Measurements from ENCODE around the gene SNTA1.
"Not testable (repeated sequence)": the region's sequence is repeated elsewhere in the genome, so short reads cannot be mapped to it uniquely, and the experiment has no call there.

SNTA1 gene

DNA sequence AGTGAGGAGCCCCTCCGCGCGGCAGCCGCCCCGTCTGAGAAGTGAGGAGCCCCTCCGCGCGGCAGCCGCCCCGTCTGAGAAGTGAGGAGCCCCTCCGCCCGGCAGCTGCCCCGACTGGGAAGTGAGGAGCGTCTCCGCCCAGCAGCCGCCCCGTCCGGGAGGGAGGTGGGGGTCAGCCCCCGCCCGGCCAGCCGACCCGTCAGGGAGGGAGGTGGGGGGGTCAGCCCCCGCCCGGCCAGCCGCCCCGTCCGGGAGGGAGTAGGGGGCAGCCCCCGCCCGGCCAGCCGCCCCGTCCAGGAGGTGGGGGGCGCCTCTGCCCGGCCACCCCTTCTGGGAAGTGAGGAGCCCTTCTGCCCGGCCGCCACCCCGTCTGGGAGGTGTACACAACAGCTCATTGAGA, 54.2 kb downstream of the SNTA1 start:
- not testable (repeated sequence) for H3K27ac Mint-ChIP-seq (ENCODE audit: low read depth); H3K9me3 Mint-ChIP-seq
- H3K36me3 Mint-ChIP-seq (ENCODE audit: insufficient read depth) = peaks cover 70% of the 10 kb centered on the region

DNA sequence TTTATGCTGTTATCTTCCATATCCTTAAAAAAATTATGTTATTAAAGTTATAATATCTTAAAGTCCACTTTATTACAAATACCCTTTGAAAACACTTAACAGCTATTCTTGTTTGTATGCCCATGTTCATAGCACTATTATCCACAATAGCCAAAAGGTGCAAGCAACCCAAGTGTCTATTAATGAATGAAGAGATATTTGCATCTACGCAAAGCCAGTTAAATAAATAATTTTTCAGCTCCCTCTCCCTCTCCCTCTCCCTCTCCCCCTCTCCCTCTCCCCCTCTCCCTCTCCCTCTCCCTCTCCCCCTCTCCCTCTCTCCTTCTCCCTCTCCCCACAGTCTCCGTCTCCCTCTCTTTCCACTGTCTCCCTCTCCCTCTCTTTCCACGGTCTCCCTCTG, 55.3 kb downstream of the SNTA1 start:
- Mint-ChIP-seq H3K36me3 (ENCODE audit: insufficient read depth) (peaks cover 66% of the 10 kb centered on the region), H3K27me3 (no peaks in the 10 kb centered on the region), H3K27ac (ENCODE audit: low read depth) (peak overlapping the region; percentile 90), H3K4me1 (no peaks in the 10 kb centered on the region), H3K9me3 (no peaks in the 10 kb centered on the region), H3K4me3 (no peak overlapping the region)
- DNase-seq (ENCODE audit: low spot score in 2 of 2) (no peak), ATAC-seq (replicated peaks; ENCODE audit: extremely low read depth, poor library complexity, severe bottlenecking) (no peak)

More for the DNA sequence above, 54.2 kb downstream of the SNTA1 start:
- ATAC-seq (replicated peaks; ENCODE audit: extremely low read depth, poor library complexity, severe bottlenecking); H3K27me3 Mint-ChIP-seq; H3K4me1 Mint-ChIP-seq; DNase-seq (ENCODE audit: low spot score in 2 of 2); H3K4me3 Mint-ChIP-seq: not testable (repeated sequence)

DNA sequence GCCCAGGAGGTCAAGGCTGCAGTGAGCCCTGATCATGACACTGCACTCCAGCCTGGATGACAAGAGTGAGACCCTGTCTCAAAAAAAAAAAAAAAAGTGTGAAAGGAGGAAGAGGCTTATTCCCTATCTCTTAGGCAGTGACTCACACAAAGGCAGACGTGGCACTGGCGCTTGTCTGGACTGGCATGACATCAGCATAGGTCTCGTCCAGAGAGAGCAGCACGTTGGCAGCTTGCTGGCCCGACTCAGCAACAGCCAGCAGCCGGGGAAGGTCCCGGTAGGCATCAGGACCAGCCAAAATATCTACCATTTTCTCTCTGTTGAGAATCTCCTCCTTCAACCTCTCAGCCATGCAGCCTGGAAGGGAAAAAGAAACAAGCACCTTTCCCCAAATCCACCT, 56.4 kb downstream of the SNTA1 start:
- no peak overlapping the region for H3K4me3 Mint-ChIP-seq
- H3K4me1 Mint-ChIP-seq = no peaks in the 10 kb centered on the region
- H3K27ac Mint-ChIP-seq (ENCODE audit: low read depth) = no peak overlapping the region
- ATAC-seq (replicated peaks; ENCODE audit: extremely low read depth, poor library complexity, severe bottlenecking) (no peak), DNase-seq (ENCODE audit: low spot score in 2 of 2) (no peak)
- no peaks in the 10 kb centered on the region for H3K9me3 Mint-ChIP-seq
- no peaks in the 10 kb centered on the region for H3K27me3 Mint-ChIP-seq
- peaks cover 59% of the 10 kb centered on the region for H3K36me3 Mint-ChIP-seq (ENCODE audit: insufficient read depth)

DNA sequence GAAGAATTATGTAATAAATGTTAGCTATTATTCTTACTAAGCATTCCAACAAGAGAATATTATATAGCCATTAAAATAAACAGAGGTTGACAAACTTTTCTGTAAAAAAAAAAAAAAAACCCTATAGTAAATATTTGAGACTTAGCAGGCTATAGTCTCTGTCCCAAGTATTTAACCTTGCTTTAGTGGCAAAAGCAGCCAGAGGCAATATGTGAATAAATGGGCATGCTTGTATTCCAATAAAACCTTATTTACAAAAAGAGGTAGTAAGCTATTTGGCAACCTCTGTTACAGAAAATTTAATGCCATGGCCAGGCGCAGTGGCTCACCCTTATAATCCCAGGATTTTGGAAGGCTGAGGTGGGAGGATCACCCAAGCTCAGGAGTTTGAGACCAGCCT, 56.9 kb downstream of the SNTA1 start:
- no peaks in the 10 kb centered on the region for H3K27me3 Mint-ChIP-seq
- DNase-seq (ENCODE audit: low spot score in 2 of 2) (no peak), ATAC-seq (replicated peaks; ENCODE audit: extremely low read depth, poor library complexity, severe bottlenecking) (no peak)
- H3K27ac Mint-ChIP-seq (ENCODE audit: low read depth) = no peak overlapping the region
- no peak overlapping the region for H3K4me3 Mint-ChIP-seq
- H3K9me3 Mint-ChIP-seq = no peaks in the 10 kb centered on the region
- H3K36me3 Mint-ChIP-seq (ENCODE audit: insufficient read depth) = peaks cover 60% of the 10 kb centered on the region
- H3K4me1 Mint-ChIP-seq = no peaks in the 10 kb centered on the region

DNA sequence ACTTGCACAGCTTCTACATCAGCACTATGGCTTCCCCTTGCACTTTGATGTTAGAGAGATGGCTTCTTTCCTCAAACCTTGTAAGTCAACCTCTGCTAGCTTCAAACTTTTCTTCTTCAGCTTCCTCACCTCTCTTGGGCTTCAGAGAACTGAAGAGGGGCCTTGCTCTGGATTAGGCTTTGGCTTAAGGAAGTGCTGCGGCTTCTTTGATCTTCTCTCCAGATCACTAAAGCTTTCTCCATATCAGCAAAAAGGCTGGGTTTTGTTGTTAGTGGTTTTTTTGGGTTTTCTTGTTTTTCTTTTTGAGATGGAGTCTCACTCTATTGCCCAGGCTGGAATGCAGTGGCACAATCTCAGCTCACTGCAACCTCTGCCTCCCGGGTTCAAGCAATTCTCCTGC, 66.2 kb downstream of the SNTA1 start:
- no peaks in the 10 kb centered on the region for H3K9me3 Mint-ChIP-seq
- ATAC-seq (replicated peaks; ENCODE audit: extremely low read depth, poor library complexity, severe bottlenecking) (no peak), DNase-seq (ENCODE audit: low spot score in 2 of 2) (no peak)
- no peaks in the 10 kb centered on the region for H3K27me3 Mint-ChIP-seq
- peaks cover 8% of the 10 kb centered on the region for H3K4me1 Mint-ChIP-seq
- H3K4me3 Mint-ChIP-seq = no peak overlapping the region
- H3K36me3 Mint-ChIP-seq (ENCODE audit: insufficient read depth) = peaks cover 43% of the 10 kb centered on the region
- H3K27ac Mint-ChIP-seq (ENCODE audit: low read depth) = no peak overlapping the region

DNA sequence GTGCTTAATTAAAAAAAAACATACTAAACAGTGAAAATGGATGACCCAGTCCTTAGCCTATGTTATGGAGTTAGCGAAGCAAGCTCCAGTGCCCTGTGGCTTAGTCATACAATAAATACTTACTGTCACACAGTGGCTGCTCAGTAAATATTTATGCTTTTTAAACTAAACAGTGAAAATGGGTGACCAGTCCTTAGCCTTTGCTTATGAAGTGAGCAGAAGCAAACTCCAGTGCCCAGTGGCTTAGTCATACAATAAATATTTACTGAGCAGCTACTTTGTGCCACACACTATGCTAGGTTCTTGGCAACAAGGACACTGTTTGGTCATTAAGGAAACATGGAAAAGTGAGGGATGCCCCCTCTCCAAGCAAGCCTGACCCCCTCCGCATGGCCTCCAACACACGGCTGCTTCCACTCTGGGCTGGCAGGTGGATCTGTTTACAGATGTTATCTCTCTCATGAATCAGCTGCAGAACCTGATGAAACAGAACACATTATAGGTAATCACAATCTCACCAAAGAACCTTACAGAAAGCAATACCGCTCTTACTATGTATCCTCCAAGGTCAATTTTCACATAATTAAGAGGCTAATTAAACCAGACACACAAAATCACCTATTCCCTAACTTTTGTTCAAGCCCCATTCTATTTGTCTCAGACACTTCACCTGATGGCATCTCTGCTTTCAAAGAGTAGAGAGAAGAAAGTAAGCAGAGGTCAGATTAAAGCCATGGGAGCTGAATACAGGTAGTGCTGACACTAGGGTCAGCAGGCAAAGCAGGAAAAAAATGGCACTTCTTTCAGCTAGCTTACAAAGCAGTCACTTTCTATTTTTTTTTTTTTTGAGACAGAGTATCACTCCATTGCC, 69.6 kb downstream of the SNTA1 start:
- Mint-ChIP-seq H3K36me3 (ENCODE audit: insufficient read depth) (peaks cover 43% of the 10 kb centered on the region), H3K4me3 (no peak overlapping the region), H3K9me3 (no peaks in the 10 kb centered on the region), H3K27me3 (no peaks in the 10 kb centered on the region), H3K27ac (ENCODE audit: low read depth) (peak overlapping the region; percentile 8), H3K4me1 (peaks cover 23% of the 10 kb centered on the region)
- DNase-seq (ENCODE audit: low spot score in 2 of 2) (no peak), ATAC-seq (replicated peaks; ENCODE audit: extremely low read depth, poor library complexity, severe bottlenecking) (no peak)

DNA sequence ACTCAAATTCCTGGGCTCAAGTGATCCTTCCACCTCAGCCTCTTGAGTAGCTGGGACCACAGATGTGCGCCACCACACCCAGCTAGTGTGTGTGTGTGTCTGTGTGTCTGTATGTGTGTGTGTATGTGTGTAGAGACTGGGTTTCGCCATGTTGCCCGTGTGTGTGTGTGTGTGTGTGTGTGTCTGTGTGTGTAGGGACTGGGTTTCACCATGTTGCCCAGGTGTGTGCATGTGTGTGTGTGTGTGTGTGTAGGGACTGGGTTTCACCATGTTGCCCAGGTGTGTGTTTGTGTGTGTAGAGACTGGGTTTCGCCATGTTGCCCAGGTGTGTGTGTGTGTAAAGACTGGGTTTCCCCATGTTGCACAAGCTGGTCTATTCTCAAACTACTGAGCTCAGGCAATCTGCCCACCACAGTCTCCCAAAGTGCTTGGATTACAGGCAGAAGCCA, 70.5 kb downstream of the SNTA1 start:
- Mint-ChIP-seq H3K36me3 (ENCODE audit: insufficient read depth) (peaks cover 44% of the 10 kb centered on the region), H3K27ac (ENCODE audit: low read depth) (peak overlapping the region; percentile 67), H3K4me1 (peaks cover 23% of the 10 kb centered on the region), H3K27me3 (no peaks in the 10 kb centered on the region), H3K9me3 (no peaks in the 10 kb centered on the region), H3K4me3 (no peak overlapping the region)
- DNase-seq (ENCODE audit: low spot score in 2 of 2) (no peak), ATAC-seq (replicated peaks; ENCODE audit: extremely low read depth, poor library complexity, severe bottlenecking) (no peak)

DNA sequence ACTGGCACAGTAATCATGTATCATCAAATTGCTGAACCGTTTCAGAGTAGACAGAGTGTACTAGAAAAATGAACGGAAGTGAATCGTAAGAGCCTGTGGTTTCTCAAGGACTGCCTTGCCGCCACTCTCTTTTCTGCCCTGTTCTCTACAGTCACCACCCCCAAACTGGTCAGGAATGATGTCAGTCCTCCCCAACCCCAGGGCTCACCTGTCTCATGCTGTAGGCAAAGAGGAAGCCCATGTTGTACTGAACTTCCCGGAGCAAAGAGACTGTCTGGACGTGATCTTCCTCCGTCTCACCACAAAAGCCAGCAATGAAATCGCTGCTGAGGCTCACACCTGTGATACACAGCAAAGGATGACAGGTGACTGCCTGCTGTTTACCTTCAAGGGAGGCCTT, 73.3 kb downstream of the SNTA1 start:
- H3K4me1 Mint-ChIP-seq = peaks cover 23% of the 10 kb centered on the region
- ATAC-seq (replicated peaks; ENCODE audit: extremely low read depth, poor library complexity, severe bottlenecking) (peak; percentile 85), DNase-seq (ENCODE audit: low spot score in 2 of 2) (peak; percentile 19 to 75)
- no peaks in the 10 kb centered on the region for H3K27me3 Mint-ChIP-seq
- H3K27ac Mint-ChIP-seq (ENCODE audit: low read depth) = peak overlapping the region; percentile 67
- H3K4me3 Mint-ChIP-seq = peak overlapping the region; percentile 58
- H3K36me3 Mint-ChIP-seq (ENCODE audit: insufficient read depth) = peaks cover 54% of the 10 kb centered on the region
- no peaks in the 10 kb centered on the region for H3K9me3 Mint-ChIP-seq

DNA sequence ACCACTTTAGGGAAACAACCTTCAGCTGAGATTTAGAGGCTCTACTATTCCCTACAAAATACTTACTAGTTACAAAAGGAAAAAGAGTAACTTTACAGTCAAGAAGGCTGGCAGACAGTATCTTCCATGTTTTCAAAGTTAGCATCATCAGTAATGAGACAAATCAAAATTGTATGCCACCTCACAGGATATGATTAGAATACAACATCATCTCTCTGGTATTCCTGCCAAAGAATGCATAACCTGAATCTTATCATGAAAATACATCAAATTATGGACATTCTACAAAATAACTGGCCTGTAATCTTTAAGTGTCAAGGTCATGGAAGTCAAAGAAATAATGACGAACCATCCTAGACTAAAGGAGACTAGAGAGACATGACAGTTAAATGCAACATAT, 80.7 kb downstream of the SNTA1 start:
- no peaks in the 10 kb centered on the region for H3K9me3 Mint-ChIP-seq
- no peak overlapping the region for H3K27ac Mint-ChIP-seq (ENCODE audit: low read depth)
- ATAC-seq (replicated peaks; ENCODE audit: extremely low read depth, poor library complexity, severe bottlenecking) (no peak), DNase-seq (ENCODE audit: low spot score in 2 of 2) (no peak)
- H3K36me3 Mint-ChIP-seq (ENCODE audit: insufficient read depth) = peaks cover 68% of the 10 kb centered on the region
- H3K4me1 Mint-ChIP-seq = no peaks in the 10 kb centered on the region
- H3K27me3 Mint-ChIP-seq = no peaks in the 10 kb centered on the region
- no peak overlapping the region for H3K4me3 Mint-ChIP-seq

DNA sequence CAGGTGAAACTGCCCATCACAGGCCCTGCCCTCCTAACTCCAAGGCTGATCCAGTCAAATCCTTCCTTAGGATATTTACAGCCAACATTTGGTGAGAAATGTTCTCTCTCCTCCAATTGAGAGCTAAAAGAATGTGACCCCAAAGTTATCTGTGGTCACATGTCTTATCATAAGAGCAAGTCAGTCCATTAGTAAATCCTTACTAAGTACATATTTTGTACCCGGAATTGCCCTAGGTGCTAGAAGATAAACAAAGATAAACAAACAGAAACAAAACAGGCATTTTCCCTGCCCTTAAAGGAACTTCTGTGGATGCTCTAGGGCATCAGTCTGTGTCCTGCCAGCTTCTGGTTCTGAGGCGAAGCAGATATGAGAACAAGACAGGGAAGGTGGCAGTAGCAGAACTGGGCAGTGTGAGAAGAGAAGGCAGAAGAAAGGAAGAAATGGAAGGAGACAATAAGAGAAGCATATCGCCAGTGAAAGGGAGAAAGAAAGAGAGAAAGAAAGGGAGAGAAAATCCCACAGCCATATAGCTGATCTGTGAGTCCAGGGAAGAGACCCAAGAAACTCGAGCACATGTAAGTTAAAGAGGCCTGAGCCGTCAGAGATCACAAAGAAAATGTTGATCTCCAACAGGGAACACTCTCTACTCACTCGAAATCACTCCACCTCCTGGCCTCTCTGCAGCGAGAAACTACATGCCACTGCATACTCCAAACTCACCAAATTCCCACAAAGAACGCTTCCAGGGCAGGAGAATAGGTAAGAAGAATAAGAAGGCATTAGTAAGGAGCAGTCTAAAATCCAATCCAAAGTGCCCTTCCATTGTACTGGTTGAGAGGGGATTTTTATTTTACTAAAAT, 83.9 kb downstream of the SNTA1 start:
- H3K27me3 Mint-ChIP-seq = no peaks in the 10 kb centered on the region
- H3K4me3 Mint-ChIP-seq = no peak overlapping the region
- no peak for DNase-seq (ENCODE audit: low spot score in 2 of 2)
- peak overlapping the region; percentile 58 for H3K27ac Mint-ChIP-seq (ENCODE audit: low read depth)
- ATAC-seq (replicated peaks; ENCODE audit: extremely low read depth, poor library complexity, severe bottlenecking) = no peak
- H3K9me3 Mint-ChIP-seq = no peaks in the 10 kb centered on the region
- H3K4me1 Mint-ChIP-seq = no peaks in the 10 kb centered on the region
- peaks cover 66% of the 10 kb centered on the region for H3K36me3 Mint-ChIP-seq (ENCODE audit: insufficient read depth)

Data from central memory CD8-positive, alpha-beta T cell (primary cell).